GM21526 (cell line): ENCODE data around the gene COX7A2.

Experiments used
- ATAC-seq: cut with Tn5 transposase; IDR thresholded peaks from one replicate; pipeline ENCODE4 v1.9.1; 2021; ENCODE audit warnings: moderate library complexity; ENCODE audit not compliant: unreplicated experiment, low FRiP score

Gene COX7A2

GRCh38 chr6:75268988-75269354, 25.4 kb upstream of the COX7A2 start:
- no peak for ATAC-seq

- ATAC-seq = no peak
Measured at GRCh38 chr6:75268121-75268987, 24.8 kb upstream of the COX7A2 start.

GRCh38 chr6:75267461-75267860, 23.9 kb upstream of the COX7A2 start:
- no peak for ATAC-seq

GRCh38 chr6:75266716-75267291, 23.2 kb upstream of the COX7A2 start:
- peak; percentile 74 for ATAC-seq

GRCh38 chr6:75263401-75263750, 19.8 kb upstream of the COX7A2 start:
- no peak for ATAC-seq

- no peak for ATAC-seq
Measured at GRCh38 chr6:75262716-75263400, 19.3 kb upstream of the COX7A2 start.

- no peak for ATAC-seq
Measured at GRCh38 chr6:75261299-75261698, 17.7 kb upstream of the COX7A2 start.

- no peak for ATAC-seq
Measured at GRCh38 chr6:75257343-75258087, 13.9 kb upstream of the COX7A2 start.

GRCh38 chr6:75250552-75250951, 7.0 kb upstream of the COX7A2 start:
- ATAC-seq = no peak

- ATAC-seq = no peak
Measured at GRCh38 chr6:75249837-75250236, 6.2 kb upstream of the COX7A2 start.

- no peak for ATAC-seq
Measured at GRCh38 chr6:75246386-75246785, 2.8 kb upstream of the COX7A2 start.

- ATAC-seq = peak; percentile 9
Measured at GRCh38 chr6:75244063-75244584, 523 bp upstream of the COX7A2 start.

- ATAC-seq = no peak
Measured at GRCh38 chr6:75236630-75237029, 7.0 kb downstream of the COX7A2 start.

- ATAC-seq = no peak
Measured at GRCh38 chr6:75235271-75235670, 8.3 kb downstream of the COX7A2 start.

- no peak for ATAC-seq
Measured at GRCh38 chr6:75234126-75234865, 9.3 kb downstream of the COX7A2 start.

- ATAC-seq = no peak
Measured at GRCh38 chr6:75233092-75233615, 10.4 kb downstream of the COX7A2 start.

GRCh38 chr6:75230484-75231325, 12.9 kb downstream of the COX7A2 start:
- no peak for ATAC-seq

GRCh38 chr6:75224303-75224926, 19.2 kb downstream of the COX7A2 start:
- ATAC-seq = no peak

GRCh38 chr6:75223428-75223827, 20.2 kb downstream of the COX7A2 start:
- no peak for ATAC-seq
